ENCODE results near the gene PRDM9.
"Not testable (repeated sequence)": the region's sequence is repeated elsewhere in the genome, so short reads cannot be mapped to it uniquely, and the experiment has no call there.

PRDM9 gene

GRCh38 chr5:23507278-23507685 lies at the start of gene PRDM9:
Gene PRDM9 (plus strand): TSS chr5:23507609. CDS start chr5:23509034, 1,425 bp downstream.
- in situ Hi-C loops (cut with HindIII; ENCODE audit: low pct_ligation_motif_present, low pct_unique_long_range_greater_than_20kb, low sequenced_read_pairs), result no loop called here
- no peak for DNase-seq

GRCh38 chr5:23457780-23458179 lies 49.6 kb upstream of the PRDM9 start:
- in situ Hi-C loops (cut with HindIII; ENCODE audit: low pct_ligation_motif_present, low pct_unique_long_range_greater_than_20kb, low sequenced_read_pairs), result no loop called here
- DNase-seq, result no peak

GRCh38 chr5:23459214-23459613 lies 48.2 kb upstream of the PRDM9 start:
- in situ Hi-C loops (cut with HindIII; ENCODE audit: low pct_ligation_motif_present, low pct_unique_long_range_greater_than_20kb, low sequenced_read_pairs), result no loop called here
- no peak for DNase-seq

GRCh38 chr5:23461576-23461975 lies 45.8 kb upstream of the PRDM9 start:
- in situ Hi-C loops (cut with HindIII; ENCODE audit: low pct_ligation_motif_present, low pct_unique_long_range_greater_than_20kb, low sequenced_read_pairs), result no loop called here
- no peak for DNase-seq

- no peak for DNase-seq
- in situ Hi-C loops (cut with HindIII; ENCODE audit: low pct_ligation_motif_present, low pct_unique_long_range_greater_than_20kb, low sequenced_read_pairs), result no loop called here
Measured at GRCh38 chr5:23466401-23466912, 41.0 kb upstream of the PRDM9 start.

GRCh38 chr5:23468658-23469057 lies 38.8 kb upstream of the PRDM9 start:
- no peak for DNase-seq
- in situ Hi-C loops (cut with HindIII; ENCODE audit: low pct_ligation_motif_present, low pct_unique_long_range_greater_than_20kb, low sequenced_read_pairs), result no loop called here

DNA sequence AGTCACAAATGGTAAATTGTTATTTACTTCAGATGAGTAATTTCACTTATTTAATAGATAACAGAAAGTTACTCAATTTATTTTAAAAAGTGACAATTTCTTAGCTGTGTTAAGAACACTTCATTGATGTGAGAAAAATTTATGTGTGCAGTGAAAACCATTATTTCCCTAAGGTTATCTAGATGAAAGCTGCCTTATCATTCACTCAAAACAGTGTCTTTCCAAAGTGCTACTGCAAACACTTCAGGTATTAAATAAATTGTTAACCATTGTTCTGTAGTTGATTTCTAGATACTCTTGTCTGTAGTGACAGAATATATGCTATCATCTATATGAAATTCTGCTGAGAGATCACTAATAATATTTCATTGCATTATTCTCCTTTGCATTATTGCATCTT lies 33.5 kb upstream of the PRDM9 start:
- in situ Hi-C loops (cut with HindIII; ENCODE audit: low pct_ligation_motif_present, low pct_unique_long_range_greater_than_20kb, low sequenced_read_pairs), result no loop called here
- DNase-seq, result no peak

- in situ Hi-C loops (cut with HindIII; ENCODE audit: low pct_ligation_motif_present, low pct_unique_long_range_greater_than_20kb, low sequenced_read_pairs), result no loop called here
Measured at GRCh38 chr5:23474315-23474714, 33.1 kb upstream of the PRDM9 start.

DNA sequence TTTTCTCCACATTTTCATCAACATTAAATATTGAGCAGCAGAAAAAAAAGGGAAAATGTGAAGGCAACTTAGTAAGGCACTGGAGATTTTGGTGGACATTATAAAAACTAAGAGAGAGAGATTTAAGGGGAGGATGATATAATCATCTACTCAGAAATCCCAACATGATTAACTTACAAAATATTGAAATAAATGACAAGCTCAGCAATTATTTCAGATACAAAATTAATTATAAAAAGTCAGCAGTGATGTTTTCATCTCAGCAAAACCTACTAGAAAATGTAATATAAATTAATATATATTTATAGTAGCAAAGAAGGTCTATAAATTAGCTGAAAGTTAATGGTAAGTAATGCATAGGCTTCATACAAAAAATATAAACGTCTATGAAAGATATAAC lies 30.8 kb upstream of the PRDM9 start:
- no peak for DNase-seq
- in situ Hi-C loops (cut with HindIII; ENCODE audit: low pct_ligation_motif_present, low pct_unique_long_range_greater_than_20kb, low sequenced_read_pairs), result no loop called here

More at GRCh38 chr5:23474315-23474714, 33.1 kb upstream of the PRDM9 start:
- DNase-seq, result no peak

GRCh38 chr5:23482642-23483041 lies 24.8 kb upstream of the PRDM9 start:
- in situ Hi-C loops (cut with HindIII; ENCODE audit: low pct_ligation_motif_present, low pct_unique_long_range_greater_than_20kb, low sequenced_read_pairs), result no loop called here
- no peak for DNase-seq

- in situ Hi-C loops (cut with HindIII; ENCODE audit: low pct_ligation_motif_present, low pct_unique_long_range_greater_than_20kb, low sequenced_read_pairs), result no loop called here
- no peak for DNase-seq
Measured at GRCh38 chr5:23483090-23483489, 24.3 kb upstream of the PRDM9 start.

DNA sequence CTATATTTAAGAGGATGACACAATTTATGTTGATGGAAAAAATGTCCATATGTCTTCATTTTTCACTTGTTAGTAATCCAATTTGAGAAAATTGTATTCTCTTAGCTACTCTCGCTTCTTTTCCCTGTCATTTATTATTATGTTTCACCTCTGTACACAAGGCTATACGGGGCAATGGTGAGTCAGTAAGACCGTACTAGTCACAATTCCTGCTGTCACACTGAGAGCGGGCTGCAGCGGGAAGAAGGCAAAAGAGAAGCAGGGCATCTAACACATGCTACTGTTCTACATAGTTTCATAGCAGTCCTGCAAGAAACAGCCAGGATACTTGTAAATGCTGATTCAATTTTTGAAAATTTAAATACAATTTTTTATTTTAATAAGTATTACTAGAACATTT lies 23.3 kb upstream of the PRDM9 start:
- in situ Hi-C loops (cut with HindIII; ENCODE audit: low pct_ligation_motif_present, low pct_unique_long_range_greater_than_20kb, low sequenced_read_pairs), result no loop called here
- no peak for DNase-seq

GRCh38 chr5:23486227-23486626 lies 21.2 kb upstream of the PRDM9 start:
- in situ Hi-C loops (cut with HindIII; ENCODE audit: low pct_ligation_motif_present, low pct_unique_long_range_greater_than_20kb, low sequenced_read_pairs); DNase-seq: not testable (repeated sequence)

- no peak for DNase-seq
- in situ Hi-C loops (cut with HindIII; ENCODE audit: low pct_ligation_motif_present, low pct_unique_long_range_greater_than_20kb, low sequenced_read_pairs), result no loop called here
Measured at GRCh38 chr5:23490993-23491392, 16.4 kb upstream of the PRDM9 start.

GRCh38 chr5:23494558-23494957 lies 12.9 kb upstream of the PRDM9 start:
- in situ Hi-C loops (cut with HindIII; ENCODE audit: low pct_ligation_motif_present, low pct_unique_long_range_greater_than_20kb, low sequenced_read_pairs), result no loop called here
- DNase-seq, result no peak

DNA sequence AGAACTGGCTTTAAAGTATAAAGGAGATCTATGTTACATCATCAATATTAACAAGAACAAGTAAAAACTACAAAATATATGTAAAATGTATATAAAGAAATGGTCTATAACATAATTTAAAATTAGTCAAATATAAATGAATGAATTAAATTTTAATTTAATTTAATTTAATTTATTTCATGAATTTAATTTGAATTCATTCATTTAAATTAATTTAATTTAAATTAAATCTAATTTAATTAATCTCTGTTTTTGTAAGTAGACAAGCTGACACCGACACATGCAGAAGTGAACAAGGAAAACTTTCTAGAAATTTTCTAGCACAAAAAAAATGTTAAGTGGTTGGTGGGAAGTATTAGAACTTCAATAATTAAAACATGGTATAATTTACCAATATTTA lies 10.8 kb upstream of the PRDM9 start:
- DNase-seq, result no peak
- in situ Hi-C loops (cut with HindIII; ENCODE audit: low pct_ligation_motif_present, low pct_unique_long_range_greater_than_20kb, low sequenced_read_pairs), result no loop called here

GRCh38 chr5:23506329-23507236 lies 826 bp upstream of the PRDM9 start:
- in situ Hi-C loops (cut with HindIII; ENCODE audit: low pct_ligation_motif_present, low pct_unique_long_range_greater_than_20kb, low sequenced_read_pairs), result no loop called here
- no peak for DNase-seq

GRCh38 chr5:23510434-23510833 lies 3.0 kb downstream of the PRDM9 start:
- in situ Hi-C loops (cut with HindIII; ENCODE audit: low pct_ligation_motif_present, low pct_unique_long_range_greater_than_20kb, low sequenced_read_pairs); DNase-seq: not testable (repeated sequence)

GRCh38 chr5:23522553-23522952 lies 15.1 kb downstream of the PRDM9 start:
- no peak for DNase-seq
- in situ Hi-C loops (cut with HindIII; ENCODE audit: low pct_ligation_motif_present, low pct_unique_long_range_greater_than_20kb, low sequenced_read_pairs), result no loop called here

DNA sequence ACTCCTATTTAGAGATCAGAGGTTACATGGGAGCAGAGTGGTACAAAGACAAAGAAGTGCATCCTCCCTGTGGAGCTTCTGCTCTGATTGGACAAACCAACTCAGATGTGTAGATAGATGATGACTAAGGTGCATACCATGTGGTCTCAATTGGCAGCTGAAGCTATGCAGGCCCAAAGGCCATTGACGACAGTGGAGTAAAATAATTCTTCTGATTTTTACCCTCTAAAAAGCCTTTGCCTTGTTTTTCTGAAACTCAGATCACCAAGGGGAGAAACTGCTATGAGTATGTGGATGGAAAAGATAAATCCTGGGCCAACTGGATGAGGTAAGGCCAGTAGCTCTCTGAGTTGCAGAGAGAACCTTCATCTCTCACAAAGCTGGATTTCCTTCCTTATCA lies 15.6 kb downstream of the PRDM9 start:
- in situ Hi-C loops (cut with HindIII; ENCODE audit: low pct_ligation_motif_present, low pct_unique_long_range_greater_than_20kb, low sequenced_read_pairs), result no loop called here
- DNase-seq, result no peak
